HL-60 (cell line): Measurements from ENCODE around the gene SLC35F3.

Experiments used
- DNase-seq, 2 experiments: peaks; one replicate each; pipeline ENCODE4 v3.0.0-alpha.2; 2010 to 2020; ENCODE audit warnings: low read depth in 1 of 2, low spot score in 1 of 2
- H3K27ac ChIP-seq: fragments of 250-450 bp; sonication (Bioruptor Pico); replicated peaks from 2 replicates; pipeline ENCODE4 v1.5.1; 2020; ENCODE audit warnings: mild to moderate bottlenecking, moderate library complexity
- H3K27me3 ChIP-seq: fragments of 250-450 bp; sonication (Bioruptor Pico); 2 replicates; pipeline ENCODE4 v1.5.1; 2021; ENCODE audit warnings: mild to moderate bottlenecking, moderate library complexity; ENCODE audit not compliant: insufficient read depth, poor library complexity, severe bottlenecking
- H3K4me3 ChIP-seq: replicated peaks from 2 replicates; pipeline ENCODE4 v1.5.1; 2011; ENCODE audit warnings: mild to moderate bottlenecking, control low read depth, low read length; ENCODE audit not compliant: insufficient read depth
- GABPA ChIP-seq: IDR thresholded peaks from 2 replicates; pipeline ENCODE4 v1.6.1; 2012; ENCODE audit warnings: low read depth
- POLR2AphosphoS5 ChIP-seq: IDR thresholded peaks from 2 replicates; pipeline ENCODE4 v1.6.1; 2012; ENCODE audit warnings: low read depth
- SPI1 ChIP-seq: IDR thresholded peaks from 2 replicates; pipeline ENCODE4 v1.6.1; 2012; ENCODE audit warnings: low read depth, mild to moderate bottlenecking, borderline replicate concordance
- TF ChIP-seq, protein P1 (sequence below): IDR thresholded peaks from one replicate; pipeline ENCODE4 v1.5.1; 2011; ENCODE audit warnings: low read length, control low read depth, inconsistent platforms; ENCODE audit not compliant: insufficient read depth
- TF ChIP-seq, protein P2 (sequence below): IDR thresholded peaks from 2 replicates; pipeline ENCODE4 v1.6.1; 2012; ENCODE audit warnings: low read depth; ENCODE audit not compliant: insufficient replicate concordance

SLC35F3 gene

DNA sequence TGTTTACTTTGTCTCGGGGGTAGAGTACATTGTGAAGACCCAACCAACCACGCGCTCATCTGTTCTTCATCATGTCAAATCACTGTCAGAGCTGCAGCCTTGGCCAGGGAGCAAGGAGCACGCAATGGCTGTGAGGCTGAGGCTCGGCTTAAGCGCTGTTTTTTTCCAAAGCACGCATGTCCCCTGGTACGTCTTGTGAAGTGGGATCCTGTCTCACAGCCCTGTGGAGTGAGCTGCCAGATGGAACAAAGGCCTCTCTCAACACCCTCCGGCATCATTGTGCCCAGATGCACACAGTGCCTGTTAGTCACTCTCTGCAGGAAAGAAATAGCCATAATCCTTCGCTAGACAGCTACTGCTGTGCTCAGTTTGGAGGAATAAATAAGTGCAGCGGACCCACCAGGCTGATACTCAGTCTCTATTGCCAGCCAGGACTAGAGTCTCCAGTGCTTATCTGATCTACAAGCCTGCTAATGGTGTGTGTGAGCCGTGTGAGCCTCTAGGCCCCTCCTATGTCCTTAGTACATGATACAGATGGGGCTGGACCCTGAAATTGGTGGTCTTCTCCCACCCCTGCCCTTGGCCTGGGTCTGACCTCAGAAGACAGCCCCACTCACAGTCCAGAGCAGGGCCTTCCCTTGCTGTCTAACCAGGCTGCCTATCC, 377.5 kb downstream of the SLC35F3 start:
- H3K27ac ChIP-seq = no peak overlapping the region
- peaks cover 2% of the 10 kb centered on the region for H3K27me3 ChIP-seq
- no peak for DNase-seq
- no peak for TF ChIP-seq GABPA
- TF ChIP-seq SPI1 = no peak
- TF ChIP-seq, protein P1, sequence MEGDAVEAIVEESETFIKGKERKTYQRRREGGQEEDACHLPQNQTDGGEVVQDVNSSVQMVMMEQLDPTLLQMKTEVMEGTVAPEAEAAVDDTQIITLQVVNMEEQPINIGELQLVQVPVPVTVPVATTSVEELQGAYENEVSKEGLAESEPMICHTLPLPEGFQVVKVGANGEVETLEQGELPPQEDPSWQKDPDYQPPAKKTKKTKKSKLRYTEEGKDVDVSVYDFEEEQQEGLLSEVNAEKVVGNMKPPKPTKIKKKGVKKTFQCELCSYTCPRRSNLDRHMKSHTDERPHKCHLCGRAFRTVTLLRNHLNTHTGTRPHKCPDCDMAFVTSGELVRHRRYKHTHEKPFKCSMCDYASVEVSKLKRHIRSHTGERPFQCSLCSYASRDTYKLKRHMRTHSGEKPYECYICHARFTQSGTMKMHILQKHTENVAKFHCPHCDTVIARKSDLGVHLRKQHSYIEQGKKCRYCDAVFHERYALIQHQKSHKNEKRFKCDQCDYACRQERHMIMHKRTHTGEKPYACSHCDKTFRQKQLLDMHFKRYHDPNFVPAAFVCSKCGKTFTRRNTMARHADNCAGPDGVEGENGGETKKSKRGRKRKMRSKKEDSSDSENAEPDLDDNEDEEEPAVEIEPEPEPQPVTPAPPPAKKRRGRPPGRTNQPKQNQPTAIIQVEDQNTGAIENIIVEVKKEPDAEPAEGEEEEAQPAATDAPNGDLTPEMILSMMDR = no peak
- TF ChIP-seq, protein P2, sequence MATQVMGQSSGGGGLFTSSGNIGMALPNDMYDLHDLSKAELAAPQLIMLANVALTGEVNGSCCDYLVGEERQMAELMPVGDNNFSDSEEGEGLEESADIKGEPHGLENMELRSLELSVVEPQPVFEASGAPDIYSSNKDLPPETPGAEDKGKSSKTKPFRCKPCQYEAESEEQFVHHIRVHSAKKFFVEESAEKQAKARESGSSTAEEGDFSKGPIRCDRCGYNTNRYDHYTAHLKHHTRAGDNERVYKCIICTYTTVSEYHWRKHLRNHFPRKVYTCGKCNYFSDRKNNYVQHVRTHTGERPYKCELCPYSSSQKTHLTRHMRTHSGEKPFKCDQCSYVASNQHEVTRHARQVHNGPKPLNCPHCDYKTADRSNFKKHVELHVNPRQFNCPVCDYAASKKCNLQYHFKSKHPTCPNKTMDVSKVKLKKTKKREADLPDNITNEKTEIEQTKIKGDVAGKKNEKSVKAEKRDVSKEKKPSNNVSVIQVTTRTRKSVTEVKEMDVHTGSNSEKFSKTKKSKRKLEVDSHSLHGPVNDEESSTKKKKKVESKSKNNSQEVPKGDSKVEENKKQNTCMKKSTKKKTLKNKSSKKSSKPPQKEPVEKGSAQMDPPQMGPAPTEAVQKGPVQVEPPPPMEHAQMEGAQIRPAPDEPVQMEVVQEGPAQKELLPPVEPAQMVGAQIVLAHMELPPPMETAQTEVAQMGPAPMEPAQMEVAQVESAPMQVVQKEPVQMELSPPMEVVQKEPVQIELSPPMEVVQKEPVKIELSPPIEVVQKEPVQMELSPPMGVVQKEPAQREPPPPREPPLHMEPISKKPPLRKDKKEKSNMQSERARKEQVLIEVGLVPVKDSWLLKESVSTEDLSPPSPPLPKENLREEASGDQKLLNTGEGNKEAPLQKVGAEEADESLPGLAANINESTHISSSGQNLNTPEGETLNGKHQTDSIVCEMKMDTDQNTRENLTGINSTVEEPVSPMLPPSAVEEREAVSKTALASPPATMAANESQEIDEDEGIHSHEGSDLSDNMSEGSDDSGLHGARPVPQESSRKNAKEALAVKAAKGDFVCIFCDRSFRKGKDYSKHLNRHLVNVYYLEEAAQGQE = no peak
- TF ChIP-seq POLR2AphosphoS5 = no peak
- no peak overlapping the region for H3K4me3 ChIP-seq

DNA sequence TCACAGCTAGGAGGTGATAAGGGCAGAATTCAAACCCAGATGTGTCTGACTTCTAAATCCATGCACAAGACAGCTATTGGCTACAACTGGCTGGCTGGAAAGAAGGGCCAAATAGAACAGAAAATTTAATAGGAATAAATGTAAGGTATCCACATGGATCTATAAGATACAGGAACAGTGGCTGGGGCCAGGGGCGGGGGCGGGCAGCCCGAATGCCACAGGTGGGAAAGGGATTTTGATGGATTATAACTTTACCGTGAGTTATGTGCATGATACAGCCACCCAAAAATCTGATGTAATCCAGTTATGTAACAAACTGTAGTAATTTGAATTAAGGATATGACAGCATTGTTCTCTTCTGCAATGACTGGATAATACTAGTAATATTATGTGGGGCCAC, 381.7 kb downstream of the SLC35F3 start:
- H3K27ac ChIP-seq = no peak overlapping the region
- no peaks in the 10 kb centered on the region for H3K27me3 ChIP-seq
- no peak for DNase-seq
- H3K4me3 ChIP-seq = no peak overlapping the region
- TF ChIP-seq SPI1 = no peak

DNA sequence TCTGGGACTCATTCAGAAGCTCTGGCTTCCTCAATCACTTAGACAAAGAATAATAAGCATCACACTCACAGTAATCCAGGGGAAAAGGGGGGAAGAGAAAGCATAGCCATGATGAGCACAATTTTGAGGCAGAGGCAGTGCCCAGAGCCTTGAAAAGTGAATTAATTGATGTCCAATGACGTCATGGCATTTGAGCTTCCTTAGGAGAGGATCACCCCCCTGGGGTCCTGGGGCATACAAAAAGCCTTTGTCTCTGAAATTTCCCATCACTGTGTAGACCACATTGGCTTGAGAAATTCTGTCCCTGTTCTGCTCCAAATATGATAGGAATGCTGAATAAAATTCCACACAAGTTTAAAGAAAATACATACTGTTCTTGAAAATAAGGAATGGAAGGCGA, 384.5 kb downstream of the SLC35F3 start:
- H3K4me3 ChIP-seq = no peak overlapping the region
- no peak for DNase-seq
- H3K27ac ChIP-seq = no peak overlapping the region
- no peaks in the 10 kb centered on the region for H3K27me3 ChIP-seq
- TF ChIP-seq POLR2AphosphoS5 (no peak), GABPA (no peak), SPI1 (no peak)
- TF ChIP-seq, protein P1 = no peak
- TF ChIP-seq, protein P2 = no peak

DNA sequence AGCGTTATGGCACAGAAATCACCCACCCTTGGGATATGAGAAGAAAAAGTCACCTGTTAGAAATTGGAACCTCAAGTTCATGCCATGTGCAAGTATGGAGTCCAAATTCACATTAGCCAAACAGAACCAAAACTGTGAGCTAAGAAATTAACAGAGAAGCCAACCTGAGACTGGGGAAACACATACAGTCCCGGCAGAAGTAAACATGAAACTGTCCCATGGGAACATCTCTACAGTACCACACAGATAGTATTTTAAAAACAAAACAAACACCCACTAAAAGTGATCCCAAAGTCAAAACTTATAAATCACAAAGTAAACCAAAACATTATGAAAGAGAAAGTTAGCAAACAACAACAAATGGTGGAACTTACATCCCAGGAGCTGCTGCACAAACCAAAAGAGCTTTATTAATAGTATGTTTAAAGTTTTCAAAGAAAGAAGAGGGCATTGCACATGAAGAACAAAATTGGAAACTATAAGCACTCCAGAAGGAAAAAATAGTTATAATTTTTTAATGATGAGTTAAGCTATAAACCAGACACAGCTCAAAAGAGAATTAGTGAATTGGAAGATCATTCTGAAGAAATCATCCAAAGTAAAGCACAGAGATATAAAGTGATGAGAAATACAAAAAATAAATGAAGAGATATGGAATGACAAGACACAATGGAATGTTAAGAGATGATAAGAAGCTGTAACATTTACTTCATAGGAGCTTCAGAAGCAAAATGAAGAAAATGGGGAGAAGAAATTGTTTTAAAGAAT, 385.2 kb downstream of the SLC35F3 start:
- TF ChIP-seq SPI1 (no peak), POLR2AphosphoS5 (no peak), GABPA (no peak)
- TF ChIP-seq, protein P2 = no peak
- TF ChIP-seq, protein P1 = no peak
- Histone ChIP-seq H3K4me3 (no peak overlapping the region), H3K27me3 (no peaks in the 10 kb centered on the region), H3K27ac (no peak overlapping the region)
- no peak for DNase-seq
